Measurements from ENCODE around the gene CAV3.

CAV3 gene

DNA sequence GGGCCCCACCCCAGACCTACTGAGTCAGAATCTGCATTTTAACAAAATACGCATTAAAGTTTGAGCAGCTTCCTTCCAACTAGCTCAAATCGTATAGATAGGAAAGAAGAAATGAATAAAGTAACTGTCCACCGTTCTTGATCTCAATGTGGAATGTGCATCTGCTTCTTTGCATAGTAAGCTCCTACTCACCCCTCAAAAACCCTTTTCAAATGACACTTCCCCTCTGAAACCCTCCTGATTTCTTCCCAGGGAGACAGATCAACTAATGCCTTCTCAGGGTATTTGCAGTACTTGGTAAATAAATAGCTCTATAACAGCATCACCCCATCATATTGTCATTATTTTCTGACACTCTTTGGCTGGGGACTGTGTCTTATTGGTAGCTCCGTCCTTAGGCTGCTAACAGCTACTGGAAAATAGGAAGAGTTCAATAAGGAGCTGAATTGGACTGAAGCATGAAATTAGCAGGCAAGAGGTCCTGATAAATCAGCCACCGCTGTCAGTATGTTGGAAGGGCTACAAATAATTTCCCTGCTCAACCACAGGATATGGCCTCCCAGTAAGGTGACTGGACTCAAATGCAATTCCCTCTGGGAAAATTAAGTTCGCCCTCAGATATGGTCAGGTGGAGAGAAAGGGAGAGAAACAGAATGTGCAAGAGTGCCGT is 25.6 kb downstream of the CAV3 start:
- FAIRE-seq (no peak), DNase-seq (ENCODE audit: insufficient read length, low spot score) (no peak)
- TF ChIP-seq TAF1 (IDR thresholded peaks at IDR 0.05; ENCODE audit: low read depth, low read length) = no peak
- no peak for TF ChIP-seq POU2F2 (IDR thresholded peaks at IDR 0.05; ENCODE audit: low read depth, low read length)
- no peak for TF ChIP-seq POLR2A (IDR thresholded peaks at IDR 0.05; ENCODE audit: low read depth, low read length)
- no peak for TF ChIP-seq SPI1 (IDR thresholded peaks at IDR 0.05; ENCODE audit: low read depth, low read length)

DNA sequence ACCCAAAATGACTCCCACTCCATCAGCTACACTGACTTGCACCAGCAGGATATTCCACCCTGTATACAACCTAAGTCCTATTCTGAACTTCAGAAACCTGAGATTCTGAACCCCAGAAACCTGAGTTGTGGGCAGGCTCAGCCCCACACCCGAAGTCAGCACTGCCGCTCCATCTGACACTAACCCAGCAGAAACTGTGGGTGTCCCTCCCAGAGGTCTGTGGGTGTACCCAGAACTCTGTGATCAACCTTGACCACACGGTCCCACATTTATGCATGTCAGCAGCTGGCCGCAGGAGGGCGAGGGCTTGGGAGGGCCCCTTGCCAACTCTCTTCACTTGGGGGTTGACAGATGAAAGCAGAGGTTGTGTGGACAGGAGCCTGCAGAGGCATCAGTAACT is 26.5 kb downstream of the CAV3 start:
- no peak for TF ChIP-seq TAF1 (IDR thresholded peaks at IDR 0.05; ENCODE audit: low read depth, low read length)
- no peak for TF ChIP-seq POU2F2 (IDR thresholded peaks at IDR 0.05; ENCODE audit: low read depth, low read length)
- TF ChIP-seq PAX5 (IDR thresholded peaks at IDR 0.05; ENCODE audit: insufficient read depth, low read length, severe bottlenecking) = no peak
- TF ChIP-seq POLR2AphosphoS5 (IDR thresholded peaks at IDR 0.05; ENCODE audit: low read depth, low read length) = no peak
- no peak for TF ChIP-seq POLR2A (IDR thresholded peaks at IDR 0.05; ENCODE audit: low read depth, low read length)
- no peak for TF ChIP-seq SPI1 (IDR thresholded peaks at IDR 0.05; ENCODE audit: low read depth, low read length)
- DNase-seq (ENCODE audit: insufficient read length, low spot score) = no peak
- FAIRE-seq = no peak

DNA sequence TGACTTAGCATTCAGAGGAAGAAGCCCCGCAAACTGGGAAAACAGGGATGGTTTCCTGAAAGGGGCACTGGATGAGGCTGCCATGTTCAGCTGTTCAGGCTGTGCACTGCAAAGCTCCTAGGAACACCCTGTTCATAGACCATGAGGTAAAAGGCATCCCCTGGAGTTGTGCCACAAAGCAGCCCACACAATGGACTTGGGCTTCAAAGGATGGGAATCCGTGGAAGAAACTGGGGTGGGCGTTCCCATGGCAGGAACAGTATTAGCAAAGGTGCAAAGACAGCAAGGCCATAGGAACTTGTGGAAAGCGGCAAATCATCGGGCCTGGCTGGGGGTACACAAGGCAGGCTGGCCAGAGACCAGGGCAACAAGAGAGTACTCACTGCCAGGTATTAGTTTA is 26.9 kb downstream of the CAV3 start:
- DNase-seq (ENCODE audit: insufficient read length, low spot score) (no peak), FAIRE-seq (no peak)
- TF ChIP-seq SPI1 (IDR thresholded peaks at IDR 0.05; ENCODE audit: low read depth, low read length) (no peak), PAX5 (IDR thresholded peaks at IDR 0.05; ENCODE audit: insufficient read depth, low read length, severe bottlenecking) (no peak), POLR2A (IDR thresholded peaks at IDR 0.05; ENCODE audit: low read depth, low read length) (no peak), POLR2AphosphoS5 (IDR thresholded peaks at IDR 0.05; ENCODE audit: low read depth, low read length) (no peak), POU2F2 (IDR thresholded peaks at IDR 0.05; ENCODE audit: low read depth, low read length) (no peak), TAF1 (IDR thresholded peaks at IDR 0.05; ENCODE audit: low read depth, low read length) (no peak)

DNA sequence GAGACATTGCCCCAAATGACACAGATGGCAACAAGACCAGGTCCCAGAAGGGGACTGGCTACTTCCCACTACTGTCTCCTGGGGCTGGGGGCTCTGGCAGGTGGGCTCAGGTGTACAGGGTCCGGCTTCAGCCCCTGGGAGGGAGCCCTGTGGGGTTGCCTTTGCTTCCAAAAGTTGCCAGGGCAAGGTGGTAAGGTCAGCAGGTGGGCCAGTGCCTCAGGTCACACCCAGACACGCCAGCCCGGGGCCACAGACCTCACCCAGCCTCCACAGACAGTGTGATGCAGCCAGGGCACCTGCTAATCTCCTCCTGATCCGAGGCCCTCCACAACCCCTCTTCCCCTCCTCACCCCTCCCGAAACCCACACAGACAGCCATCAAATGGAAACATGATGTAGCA is 28.3 kb downstream of the CAV3 start:
- FAIRE-seq (no peak), DNase-seq (ENCODE audit: insufficient read length, low spot score) (no peak)
- TF ChIP-seq SPI1 (IDR thresholded peaks at IDR 0.05; ENCODE audit: low read depth, low read length) (no peak), POLR2AphosphoS5 (IDR thresholded peaks at IDR 0.05; ENCODE audit: low read depth, low read length) (no peak), TAF1 (IDR thresholded peaks at IDR 0.05; ENCODE audit: low read depth, low read length) (no peak), POU2F2 (IDR thresholded peaks at IDR 0.05; ENCODE audit: low read depth, low read length) (no peak), POLR2A (IDR thresholded peaks at IDR 0.05; ENCODE audit: low read depth, low read length) (no peak), PAX5 (IDR thresholded peaks at IDR 0.05; ENCODE audit: insufficient read depth, low read length, severe bottlenecking) (no peak)

DNA sequence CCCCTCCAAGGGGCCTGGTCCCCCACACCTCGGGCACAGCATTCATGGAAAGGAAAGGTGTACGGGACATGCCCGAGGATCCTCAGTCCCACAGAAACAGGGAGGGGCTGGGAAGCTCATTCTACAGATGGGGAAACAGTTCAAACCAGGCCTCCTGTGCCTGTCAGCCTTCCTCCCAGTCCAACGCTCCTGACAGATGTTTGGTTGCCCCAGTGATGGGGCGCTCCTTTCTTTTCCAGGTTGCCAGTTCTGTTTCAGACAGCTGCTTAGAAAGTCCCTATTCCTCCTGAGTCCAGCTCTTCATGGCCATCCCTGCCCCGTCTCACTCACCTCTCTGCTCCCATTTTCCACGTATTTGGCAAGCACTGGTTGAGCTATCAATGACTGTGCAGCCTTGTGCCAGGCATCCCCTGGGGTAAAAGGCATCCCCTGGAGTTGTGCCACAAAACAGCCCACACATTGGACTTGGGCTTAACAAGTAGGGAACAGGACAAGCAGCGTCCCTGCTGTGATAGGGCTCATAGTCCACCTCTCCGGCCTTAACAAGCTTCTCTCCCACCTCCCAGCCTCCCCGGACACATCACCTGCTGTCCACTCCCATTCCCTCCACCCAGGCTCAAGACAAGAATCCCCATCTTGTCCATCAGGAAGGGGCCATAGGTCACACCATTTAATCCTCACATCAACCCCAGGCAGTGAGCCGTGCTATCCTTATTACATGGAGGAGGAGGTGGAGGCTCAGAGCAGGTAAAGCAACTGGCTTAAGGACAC is 29.2 kb downstream of the CAV3 start:
- DNase-seq (ENCODE audit: insufficient read length, low spot score) = no peak
- FAIRE-seq = no peak
- TF ChIP-seq TAF1 (IDR thresholded peaks at IDR 0.05; ENCODE audit: low read depth, low read length) = no peak
- no peak for TF ChIP-seq PAX5 (IDR thresholded peaks at IDR 0.05; ENCODE audit: insufficient read depth, low read length, severe bottlenecking)
- no peak for TF ChIP-seq POLR2A (IDR thresholded peaks at IDR 0.05; ENCODE audit: low read depth, low read length)
- TF ChIP-seq SPI1 (IDR thresholded peaks at IDR 0.05; ENCODE audit: low read depth, low read length) = no peak
- TF ChIP-seq POLR2AphosphoS5 (IDR thresholded peaks at IDR 0.05; ENCODE audit: low read depth, low read length) = no peak
- no peak for TF ChIP-seq POU2F2 (IDR thresholded peaks at IDR 0.05; ENCODE audit: low read depth, low read length)

DNA sequence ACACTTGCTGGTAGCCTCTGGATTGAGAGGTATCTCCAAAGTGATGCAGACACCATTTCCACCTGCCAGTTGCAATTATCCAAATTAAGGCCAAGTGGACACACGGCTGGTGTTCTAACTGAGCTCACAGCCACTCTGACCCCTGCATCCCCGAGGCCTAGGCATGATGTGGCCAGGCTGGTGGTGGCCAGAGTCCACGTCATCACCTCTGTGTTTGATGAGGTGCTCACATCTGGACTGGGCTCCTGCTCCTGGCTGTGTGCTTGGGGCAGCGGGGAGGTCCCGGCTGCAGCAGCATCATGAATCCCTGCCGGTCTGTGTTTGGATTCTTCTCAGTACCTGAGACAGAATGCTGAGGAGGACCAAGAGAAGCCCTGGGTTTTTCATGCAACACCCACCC is 30.9 kb downstream of the CAV3 start:
- FAIRE-seq = no peak
- no peak for DNase-seq (ENCODE audit: insufficient read length, low spot score)
- TF ChIP-seq POLR2A (IDR thresholded peaks at IDR 0.05; ENCODE audit: low read depth, low read length) (no peak), POU2F2 (IDR thresholded peaks at IDR 0.05; ENCODE audit: low read depth, low read length) (no peak), SPI1 (IDR thresholded peaks at IDR 0.05; ENCODE audit: low read depth, low read length) (no peak)

DNA sequence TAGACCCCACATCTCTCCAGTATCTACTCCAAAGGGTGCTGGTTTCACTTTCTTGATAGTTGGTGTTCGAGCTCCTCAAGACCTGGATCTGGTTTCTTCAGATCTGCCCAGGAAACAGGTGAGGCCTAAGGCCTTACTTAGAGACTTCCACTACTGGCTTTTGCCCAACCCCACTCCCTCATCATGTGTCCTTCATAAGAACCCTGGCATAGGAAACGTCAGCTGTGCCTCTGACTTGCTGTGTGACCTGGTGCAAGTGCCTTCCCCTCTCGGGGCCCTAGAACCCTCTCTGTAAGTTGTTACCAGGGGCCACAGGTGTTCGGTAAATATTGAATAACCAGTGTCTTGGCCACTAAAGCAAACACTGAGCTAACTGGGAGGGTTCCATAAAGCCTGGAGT is 31.9 kb downstream of the CAV3 start:
- FAIRE-seq = no peak
- DNase-seq (ENCODE audit: insufficient read length, low spot score) = no peak
- TF ChIP-seq SPI1 (IDR thresholded peaks at IDR 0.05; ENCODE audit: low read depth, low read length) = no peak
- no peak for TF ChIP-seq POLR2AphosphoS5 (IDR thresholded peaks at IDR 0.05; ENCODE audit: low read depth, low read length)
- TF ChIP-seq POLR2A (IDR thresholded peaks at IDR 0.05; ENCODE audit: low read depth, low read length) = no peak
- TF ChIP-seq PAX5 (IDR thresholded peaks at IDR 0.05; ENCODE audit: insufficient read depth, low read length, severe bottlenecking) = no peak
- TF ChIP-seq TAF1 (IDR thresholded peaks at IDR 0.05; ENCODE audit: low read depth, low read length) = no peak
- TF ChIP-seq POU2F2 (IDR thresholded peaks at IDR 0.05; ENCODE audit: low read depth, low read length) = no peak

DNA sequence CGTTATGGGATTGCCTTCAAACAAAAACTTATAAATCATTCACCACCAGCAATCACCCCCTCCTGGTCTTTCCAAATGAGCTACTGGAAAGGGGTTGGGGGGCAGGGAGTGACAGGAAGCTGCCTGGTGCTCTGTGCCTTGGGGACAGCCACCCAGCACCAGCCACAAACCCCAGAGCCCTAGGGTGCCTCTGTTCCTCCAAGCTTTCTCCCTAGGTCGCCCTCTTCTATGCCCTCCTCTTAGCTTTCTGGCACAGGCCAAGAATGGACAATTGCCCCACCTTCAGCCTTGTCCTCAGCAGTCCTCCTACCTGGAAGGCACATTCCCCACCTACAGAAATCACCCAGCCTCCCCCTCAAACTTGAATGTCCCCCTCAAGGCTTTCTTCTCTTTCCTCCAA is 32.5 kb downstream of the CAV3 start:
- no peak for DNase-seq (ENCODE audit: insufficient read length, low spot score)
- TF ChIP-seq SPI1 (IDR thresholded peaks at IDR 0.05; ENCODE audit: low read depth, low read length) = no peak
- no peak for TF ChIP-seq TAF1 (IDR thresholded peaks at IDR 0.05; ENCODE audit: low read depth, low read length)
- TF ChIP-seq POLR2A (IDR thresholded peaks at IDR 0.05; ENCODE audit: low read depth, low read length) = no peak
- no peak for TF ChIP-seq POLR2AphosphoS5 (IDR thresholded peaks at IDR 0.05; ENCODE audit: low read depth, low read length)
- TF ChIP-seq POU2F2 (IDR thresholded peaks at IDR 0.05; ENCODE audit: low read depth, low read length) = no peak
- no peak for TF ChIP-seq PAX5 (IDR thresholded peaks at IDR 0.05; ENCODE audit: insufficient read depth, low read length, severe bottlenecking)
- no peak for FAIRE-seq

DNA sequence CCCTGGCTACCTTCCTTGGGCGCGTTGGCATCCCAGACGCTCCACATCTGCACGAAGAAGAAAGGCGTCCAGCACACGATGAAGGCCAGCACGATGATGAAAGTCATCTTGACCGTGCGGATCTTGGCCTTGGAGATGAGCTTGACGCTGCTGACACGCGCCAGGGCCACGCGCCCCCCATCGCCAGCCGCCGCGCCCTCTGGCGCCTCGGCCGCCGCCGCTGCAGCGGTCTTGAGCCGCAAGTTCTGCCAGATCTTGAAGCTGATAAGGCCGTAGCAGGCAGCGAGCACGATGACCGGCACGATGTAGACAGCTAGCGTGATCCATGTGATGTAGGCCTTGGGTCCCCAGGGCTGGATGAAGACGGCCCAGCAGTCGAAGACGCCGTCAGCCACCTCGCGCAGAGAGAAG is 33.7 kb downstream of the CAV3 start:
- DNase-seq (ENCODE audit: insufficient read length, low spot score) (no peak), FAIRE-seq (no peak)
- TF ChIP-seq PAX5 (IDR thresholded peaks at IDR 0.05; ENCODE audit: insufficient read depth, low read length, severe bottlenecking) (no peak), TAF1 (IDR thresholded peaks at IDR 0.05; ENCODE audit: low read depth, low read length) (no peak), POLR2A (IDR thresholded peaks at IDR 0.05; ENCODE audit: low read depth, low read length) (no peak)
